ENCODE measurements around the gene DLGAP3.
"Not testable (repeated sequence)": the region's sequence is repeated elsewhere in the genome, so short reads cannot be mapped to it uniquely, and the experiment has no call there.

Gene DLGAP3

DNA sequence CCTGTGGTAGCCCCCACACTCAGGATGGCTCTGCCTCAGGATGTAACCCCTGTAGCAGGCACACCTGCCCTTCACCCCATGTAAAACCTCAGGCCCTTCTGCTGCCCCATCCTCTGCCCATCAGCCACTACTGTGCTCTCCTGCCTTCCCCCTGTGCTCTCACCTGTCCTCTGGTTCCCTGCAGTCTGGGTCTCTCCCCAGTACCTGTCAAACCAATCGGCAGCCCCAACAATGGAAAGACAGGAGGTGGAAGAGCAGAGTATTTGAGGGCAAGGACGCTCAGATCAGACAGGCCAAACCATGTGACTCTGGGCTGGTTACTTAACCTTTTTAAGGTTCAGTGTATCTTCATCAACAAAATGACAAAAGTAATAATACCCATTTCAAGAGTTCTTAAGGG is 100.8 kb downstream of the DLGAP3 start:
- no peak for DNase-seq

DNA sequence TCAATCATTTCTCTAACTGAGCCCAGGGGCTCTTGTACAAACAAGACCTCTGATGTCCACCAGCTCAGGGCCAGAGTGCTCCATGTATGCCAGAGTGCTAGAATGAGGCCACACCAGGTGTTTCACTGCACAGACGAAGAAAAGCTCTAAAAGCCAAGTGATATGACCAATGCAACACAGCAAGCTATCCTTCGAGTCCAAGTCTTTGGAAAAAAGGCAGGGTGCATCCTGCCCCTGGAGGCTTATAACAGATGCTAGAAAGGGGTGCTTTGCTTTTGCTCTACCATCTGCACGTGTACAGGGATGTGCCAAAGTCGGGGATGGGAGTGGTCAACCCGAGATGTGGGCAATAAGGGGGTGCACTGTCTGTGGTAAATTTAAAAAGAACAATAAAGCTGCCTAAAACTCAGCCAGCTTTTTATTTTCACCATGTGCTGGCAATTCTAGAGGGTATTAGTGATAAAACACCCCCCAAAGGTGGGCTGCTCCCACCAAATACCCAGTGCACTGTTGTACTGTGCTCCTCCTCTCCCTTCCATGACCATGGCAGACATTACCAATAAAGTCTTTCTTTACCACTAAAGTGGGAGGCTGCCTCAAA is 102.0 kb downstream of the DLGAP3 start:
- no peak for DNase-seq

GRCh38 chr1:34825455-34826091 is 103.9 kb downstream of the DLGAP3 start:
- DNase-seq: no peak

- no peak for DNase-seq
Observed at GRCh38 chr1:34824817-34825454, 104.5 kb downstream of the DLGAP3 start.

DNA sequence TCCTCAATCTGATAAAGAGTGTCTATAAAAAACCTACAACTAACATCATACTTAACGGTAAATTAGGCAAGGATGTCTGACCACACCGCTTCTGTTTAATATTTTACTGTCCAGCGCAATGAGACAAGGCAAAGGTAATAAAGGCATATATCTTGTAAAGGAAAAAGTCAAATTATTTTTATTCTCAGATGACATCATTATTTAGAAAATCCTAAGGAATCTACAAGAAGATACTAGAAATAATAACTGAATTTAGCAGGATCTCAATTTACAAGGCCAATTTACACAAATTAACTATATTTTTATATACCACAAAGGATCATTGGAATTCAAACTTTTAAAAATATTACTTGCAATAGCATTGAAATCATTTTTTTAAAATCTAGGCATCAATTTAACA is 107.2 kb downstream of the DLGAP3 start:
- no peak for DNase-seq

- not testable (repeated sequence) for DNase-seq
Observed at GRCh38 chr1:34818862-34819261, 110.6 kb downstream of the DLGAP3 start.

DNA sequence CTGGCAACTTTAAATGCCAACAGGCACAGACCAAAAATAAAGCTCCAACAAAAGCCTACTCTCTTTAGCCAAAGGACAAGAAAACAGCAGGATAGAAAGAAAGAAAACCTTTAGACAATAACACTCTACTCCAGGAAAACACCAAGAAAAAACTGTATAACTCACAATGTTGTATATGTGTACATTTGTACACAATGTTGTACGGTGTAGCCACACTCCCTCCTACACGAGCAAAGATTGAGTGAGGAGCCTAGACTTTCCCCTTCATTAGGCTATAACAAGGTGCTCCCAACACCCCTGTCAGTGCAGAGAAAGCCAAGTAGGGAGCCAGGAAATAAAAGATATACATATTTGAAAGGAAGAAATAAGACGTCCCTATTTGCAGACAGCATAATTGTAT is 112.7 kb downstream of the DLGAP3 start:
- DNase-seq: no peak

- DNase-seq: no peak
Observed at GRCh38 chr1:34816332-34816731, 113.1 kb downstream of the DLGAP3 start.

All from stimulated activated naive CD4-positive, alpha-beta T cell (primary cell).